ENCODE results near the gene RAP2C. TPM values are rescaled to one million over a fixed set of nuclear protein-coding genes. Genes with fewer than 3 reads are reported as not detected.
"Not testable (repeated sequence)": the region's sequence is repeated elsewhere in the genome, so short reads cannot be mapped to it uniquely, and the experiment has no call there.

Gene RAP2C
- total RNA-seq, 1 donor from 2014 or later = 26.6 TPM

- no peak for DNase-seq (ENCODE audit: low spot score)
Measured at GRCh38 chrX:132199941-132200340, 19.3 kb downstream of the RAP2C start.

GRCh38 chrX:132193872-132194574, 25.2 kb downstream of the RAP2C start:
- DNase-seq (ENCODE audit: low spot score) = no peak

DNA sequence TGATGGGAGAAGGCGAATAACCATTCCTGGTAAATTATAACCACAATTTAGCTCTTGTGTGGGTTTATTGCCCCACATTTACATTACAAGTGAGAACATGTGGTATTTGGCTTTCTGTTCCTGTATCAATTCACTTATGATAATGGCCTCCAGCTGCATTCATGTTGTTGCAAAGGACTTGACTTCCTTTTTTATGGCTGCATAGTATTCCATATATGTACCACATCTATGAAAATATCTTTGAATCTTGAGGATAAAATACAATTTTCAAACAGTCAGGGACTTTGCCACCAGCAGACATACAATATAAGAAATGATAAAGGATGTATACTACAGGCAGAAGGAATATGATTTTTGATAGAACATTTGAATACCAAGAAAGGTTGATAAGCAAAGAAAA, 27.3 kb downstream of the RAP2C start:
- no peak for DNase-seq (ENCODE audit: low spot score)

DNA sequence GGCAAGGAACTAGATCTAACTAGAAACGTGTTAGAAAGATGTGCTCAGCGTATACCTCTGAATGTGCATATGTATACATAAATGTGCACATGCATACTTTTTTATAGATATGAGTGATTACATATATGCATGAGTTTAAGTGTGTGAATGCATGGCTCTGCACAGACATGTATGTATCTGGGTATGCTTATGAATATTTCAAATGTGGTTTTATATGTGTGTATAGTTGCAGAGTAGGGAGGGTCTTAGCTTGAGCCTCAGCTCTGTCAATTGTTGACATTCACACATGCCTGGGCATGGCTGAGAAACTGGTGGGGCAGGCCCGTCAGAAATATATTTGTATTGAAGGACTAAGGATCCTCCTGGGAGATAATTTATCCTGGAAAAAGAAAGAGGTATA, 31.1 kb downstream of the RAP2C start:
- DNase-seq (ENCODE audit: low spot score) = no peak

- no peak for DNase-seq (ENCODE audit: low spot score)
Measured at GRCh38 chrX:132187451-132187850, 31.8 kb downstream of the RAP2C start.

- DNase-seq (ENCODE audit: low spot score) = no peak
Measured at GRCh38 chrX:132184871-132185270, 34.4 kb downstream of the RAP2C start.

DNA sequence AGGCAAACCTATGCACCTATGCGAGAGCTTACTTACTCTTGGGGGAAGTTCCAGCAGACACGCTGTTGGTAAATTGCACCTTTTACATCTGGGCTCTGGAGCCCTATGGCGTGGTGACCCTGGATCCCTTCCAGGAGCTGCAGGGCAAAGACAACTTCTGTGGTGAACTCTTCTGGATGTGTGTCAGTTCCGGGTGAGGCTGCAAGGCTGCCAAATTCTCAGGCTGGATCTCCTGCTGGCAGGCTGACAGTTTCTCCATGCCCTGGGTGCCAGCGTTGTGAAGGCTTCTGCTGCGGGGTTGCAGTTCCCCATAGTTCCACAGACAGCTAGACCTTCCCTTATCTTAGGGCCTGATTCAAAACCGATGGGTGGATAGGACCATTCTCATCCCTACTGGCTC, 37.9 kb downstream of the RAP2C start:
- DNase-seq (ENCODE audit: low spot score) = peak; percentile 59

- peak; percentile 13 for DNase-seq (ENCODE audit: low spot score)
Measured at GRCh38 chrX:132180929-132181328, 38.3 kb downstream of the RAP2C start.

DNA sequence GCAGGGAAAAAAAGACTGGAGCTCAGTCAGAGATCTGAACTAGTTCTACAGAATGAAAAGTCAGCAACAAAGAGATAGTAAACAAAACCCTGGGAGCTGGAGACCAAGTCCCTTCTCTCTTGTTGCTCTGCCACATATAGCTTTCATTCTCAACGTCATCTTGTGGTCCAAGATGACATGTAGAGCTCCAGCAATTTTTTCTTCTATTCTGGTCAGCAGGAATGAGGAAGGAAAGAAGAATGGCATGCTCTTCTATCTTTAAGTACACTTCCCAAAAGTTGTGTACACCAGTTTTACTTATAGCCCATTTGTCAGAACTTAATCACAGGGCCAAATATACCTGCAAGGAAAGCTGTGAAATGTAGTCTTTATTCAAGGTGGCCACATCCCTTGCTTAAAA, 45.6 kb downstream of the RAP2C start:
- no peak for DNase-seq (ENCODE audit: low spot score)

- DNase-seq (ENCODE audit: low spot score) = no peak
Measured at GRCh38 chrX:132171881-132172280, 47.4 kb downstream of the RAP2C start.

- no peak for DNase-seq (ENCODE audit: low spot score)
Measured at GRCh38 chrX:132171478-132171877, 47.8 kb downstream of the RAP2C start.

DNA sequence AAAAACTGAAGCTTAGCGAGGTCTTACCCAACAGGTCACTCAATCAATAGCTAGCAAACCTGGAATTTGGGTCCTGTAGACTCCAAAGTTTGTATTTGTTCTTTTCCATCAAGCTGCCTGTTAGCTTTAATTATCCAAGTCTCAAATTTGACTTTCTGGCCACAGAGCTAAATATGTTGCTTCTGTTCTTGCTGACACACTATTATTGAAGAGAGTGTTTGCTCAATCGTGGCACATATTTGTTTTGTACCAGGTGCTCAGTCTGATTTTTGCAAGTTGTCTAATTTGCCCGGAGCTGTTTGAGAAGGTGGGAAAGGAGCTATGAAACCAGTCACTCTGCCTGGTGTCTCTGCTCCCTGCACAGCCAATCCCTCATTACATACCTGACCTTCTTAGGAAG, 49.7 kb downstream of the RAP2C start:
- DNase-seq (ENCODE audit: low spot score) = no peak

DNA sequence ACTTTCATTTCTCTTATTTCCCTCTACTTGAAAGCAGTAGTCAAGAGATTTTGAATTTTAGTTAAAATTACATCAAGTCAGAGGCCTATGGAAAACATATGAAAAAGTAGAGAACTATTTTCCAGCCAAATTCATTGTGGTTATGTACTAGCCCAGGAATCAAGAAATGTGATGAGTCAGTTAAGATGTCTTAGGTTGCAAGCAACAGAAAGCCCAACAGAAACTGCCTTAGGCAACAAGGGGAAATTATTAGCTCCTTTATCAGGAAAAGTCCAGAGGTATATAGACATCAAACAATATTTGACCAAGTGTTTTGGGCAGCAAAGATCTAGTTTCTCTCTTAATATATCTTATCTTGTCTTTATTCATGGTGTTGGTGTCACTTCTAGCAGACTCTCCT, 53.6 kb downstream of the RAP2C start:
- no peak for DNase-seq (ENCODE audit: low spot score)

- no peak for DNase-seq (ENCODE audit: low spot score)
Measured at GRCh38 chrX:132165005-132165404, 54.2 kb downstream of the RAP2C start.

DNA sequence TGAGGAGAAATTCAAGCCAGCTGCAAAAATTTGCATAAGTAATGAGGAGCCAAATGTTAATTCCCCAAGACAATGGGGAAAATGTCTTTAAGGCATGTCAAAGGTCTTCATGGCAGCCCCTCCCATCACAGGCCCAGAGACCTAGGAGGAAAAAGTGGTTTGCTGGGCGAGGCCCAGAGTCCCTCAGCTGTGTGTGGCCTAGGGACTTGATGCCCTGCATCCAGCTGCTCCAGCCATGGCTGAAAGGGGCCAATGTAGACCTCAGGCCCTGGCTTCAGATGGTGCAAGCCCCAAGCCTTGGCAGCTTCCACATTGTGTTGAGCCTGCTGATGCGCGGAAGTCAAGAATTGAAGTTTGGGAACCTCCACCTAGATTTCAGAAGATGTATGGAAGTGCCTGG, 56.2 kb downstream of the RAP2C start:
- not testable (repeated sequence) for DNase-seq (ENCODE audit: low spot score)

DNA sequence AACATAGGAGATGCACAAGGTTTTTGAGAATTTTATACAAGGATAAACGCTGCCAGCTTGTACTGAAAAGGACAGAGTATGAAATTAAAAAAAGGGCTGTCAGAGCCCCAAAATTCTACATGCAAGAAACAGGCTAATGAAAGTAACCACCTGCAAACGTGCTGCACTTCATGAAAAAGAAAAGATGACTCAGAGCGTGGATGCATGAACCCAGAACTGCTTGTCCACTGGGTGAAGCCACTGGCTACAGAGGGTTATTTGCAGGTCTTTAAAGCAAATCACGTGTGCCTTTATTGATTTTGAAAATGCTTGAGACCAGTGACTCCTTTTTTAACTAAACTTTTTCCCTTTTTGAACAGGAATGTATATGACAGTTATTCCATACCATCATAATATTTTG, 66.1 kb downstream of the RAP2C start:
- no peak for DNase-seq (ENCODE audit: low spot score)

Other genes with a start within 250 kb of the RAP2C start
- gene STK26, start 196.1 kb downstream of the RAP2C start, total RNA-seq = 8.4 TPM
- 0.12 TPM for gene FRMD7, start 91.4 kb downstream of the RAP2C start, total RNA-seq

All from mucosa of gallbladder (tissue), 1 donor.